GM19463 (cell line): ENCODE data around the gene CYB5R4.

Experiments used
- ATAC-seq: cut with Tn5 transposase; IDR thresholded peaks from one replicate; pipeline ENCODE4 v1.9.1; 2021; ENCODE audit warnings: mild to moderate bottlenecking, moderate library complexity; ENCODE audit not compliant: unreplicated experiment

The CYB5R4 gene

GRCh38 chr6:83976037-83976755, 116.7 kb downstream of the CYB5R4 start:
- no peak for ATAC-seq

- no peak for ATAC-seq
These were observed 117.4 kb downstream of the CYB5R4 start for GRCh38 chr6:83976871-83977270.

GRCh38 chr6:83978324-83978734, 118.8 kb downstream of the CYB5R4 start:
- ATAC-seq = no peak

GRCh38 chr6:83978997-83979396, 119.5 kb downstream of the CYB5R4 start:
- ATAC-seq = no peak

- no peak for ATAC-seq
These were observed 124.9 kb downstream of the CYB5R4 start for GRCh38 chr6:83984411-83984810.

- ATAC-seq = no peak
These were observed 125.8 kb downstream of the CYB5R4 start for GRCh38 chr6:83985308-83985713.

- no peak for ATAC-seq
These were observed 126.2 kb downstream of the CYB5R4 start for GRCh38 chr6:83985715-83986114.

- ATAC-seq = no peak
These were observed 138.6 kb downstream of the CYB5R4 start for GRCh38 chr6:83998021-83998584.

GRCh38 chr6:84001119-84001518, 141.6 kb downstream of the CYB5R4 start:
- ATAC-seq = no peak

GRCh38 chr6:84002226-84002625, 142.7 kb downstream of the CYB5R4 start:
- ATAC-seq = no peak

- no peak for ATAC-seq
These were observed 143.6 kb downstream of the CYB5R4 start for GRCh38 chr6:84003131-84003530.

- ATAC-seq = no peak
These were observed 144.2 kb downstream of the CYB5R4 start for GRCh38 chr6:84003654-84004053.

- ATAC-seq = no peak
These were observed 148.4 kb downstream of the CYB5R4 start for GRCh38 chr6:84007871-84008270.

GRCh38 chr6:84013354-84013753, 153.9 kb downstream of the CYB5R4 start:
- ATAC-seq = no peak

- ATAC-seq = no peak
These were observed 154.4 kb downstream of the CYB5R4 start for GRCh38 chr6:84013931-84014330.

GRCh38 chr6:84016029-84016428, 156.5 kb downstream of the CYB5R4 start:
- ATAC-seq = no peak
